Natural killer cell treated with Interleukin-12 subunit alpha and Interleukin-12 subunit beta and Interleukin-15 and Interleukin-18, amount 100 ng/mL, for 72 hours (primary cell): ENCODE data around the gene HNF1B. TPM values are rescaled to one million over a fixed set of nuclear protein-coding genes. Genes with fewer than 3 reads are reported as not detected.
"Not testable (repeated sequence)": the region's sequence is repeated elsewhere in the genome, so short reads cannot be mapped to it uniquely, and the experiment has no call there.

Experiments
- ATAC-seq, 2 donors: fragments of 150-1000 bp; cut with Tn5 transposase in 1 of 2; sonication (Bioruptor Pico), chemical (Tn5 transposase) in 1 of 2; 2 replicates each; pipeline ENCODE4 v1.10.0; 2021
- DNase-seq: peaks from one replicate; pipeline ENCODE4 v3.0.0; 2022; ENCODE audit warnings: low spot score
- H3K27ac Mint-ChIP-seq, 2 donors: 1 replicate in 1 of 2; 2 replicates in 1 of 2; pipeline ENCODE4 v1.8.0; 2022; ENCODE audit warnings: mixed read lengths in 2 of 2, mild to moderate bottlenecking in 1 of 2, moderate library complexity in 1 of 2
- H3K27me3 Mint-ChIP-seq, 2 donors: 1 replicate in 1 of 2; 2 replicates in 1 of 2; pipeline ENCODE4 v1.8.0; 2022; ENCODE audit warnings: mixed read lengths in 2 of 2
- H3K36me3 Mint-ChIP-seq: one replicate; pipeline ENCODE4 v1.8.0; 2022; ENCODE audit warnings: mixed read lengths
- H3K4me1 Mint-ChIP-seq, 2 donors: 1 replicate in 1 of 2; 2 replicates in 1 of 2; pipeline ENCODE4 v1.8.0; 2022; ENCODE audit warnings: low read depth in 2 of 2, mixed read lengths in 2 of 2, mild to moderate bottlenecking in 1 of 2
- H3K4me3 Mint-ChIP-seq: one replicate; pipeline ENCODE4 v1.8.0; 2022; ENCODE audit warnings: mixed read lengths
- H3K9me3 Mint-ChIP-seq: 2 replicates; pipeline ENCODE4 v1.8.0; 2022; ENCODE audit warnings: mixed read lengths
- total RNA-seq, 2 donors: library from RNA; stranded (reverse); gene quantifications; one replicate each; pipeline ENCODE4 v1.2.3, GENCODE V29; 2022

Gene HNF1B, protein sequence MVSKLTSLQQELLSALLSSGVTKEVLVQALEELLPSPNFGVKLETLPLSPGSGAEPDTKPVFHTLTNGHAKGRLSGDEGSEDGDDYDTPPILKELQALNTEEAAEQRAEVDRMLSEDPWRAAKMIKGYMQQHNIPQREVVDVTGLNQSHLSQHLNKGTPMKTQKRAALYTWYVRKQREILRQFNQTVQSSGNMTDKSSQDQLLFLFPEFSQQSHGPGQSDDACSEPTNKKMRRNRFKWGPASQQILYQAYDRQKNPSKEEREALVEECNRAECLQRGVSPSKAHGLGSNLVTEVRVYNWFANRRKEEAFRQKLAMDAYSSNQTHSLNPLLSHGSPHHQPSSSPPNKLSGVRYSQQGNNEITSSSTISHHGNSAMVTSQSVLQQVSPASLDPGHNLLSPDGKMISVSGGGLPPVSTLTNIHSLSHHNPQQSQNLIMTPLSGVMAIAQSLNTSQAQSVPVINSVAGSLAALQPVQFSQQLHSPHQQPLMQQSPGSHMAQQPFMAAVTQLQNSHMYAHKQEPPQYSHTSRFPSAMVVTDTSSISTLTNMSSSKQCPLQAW
- under 1 TPM in 1 of 2 donors, not detected in 1; 0.19 TPM for total RNA-seq

DNA sequence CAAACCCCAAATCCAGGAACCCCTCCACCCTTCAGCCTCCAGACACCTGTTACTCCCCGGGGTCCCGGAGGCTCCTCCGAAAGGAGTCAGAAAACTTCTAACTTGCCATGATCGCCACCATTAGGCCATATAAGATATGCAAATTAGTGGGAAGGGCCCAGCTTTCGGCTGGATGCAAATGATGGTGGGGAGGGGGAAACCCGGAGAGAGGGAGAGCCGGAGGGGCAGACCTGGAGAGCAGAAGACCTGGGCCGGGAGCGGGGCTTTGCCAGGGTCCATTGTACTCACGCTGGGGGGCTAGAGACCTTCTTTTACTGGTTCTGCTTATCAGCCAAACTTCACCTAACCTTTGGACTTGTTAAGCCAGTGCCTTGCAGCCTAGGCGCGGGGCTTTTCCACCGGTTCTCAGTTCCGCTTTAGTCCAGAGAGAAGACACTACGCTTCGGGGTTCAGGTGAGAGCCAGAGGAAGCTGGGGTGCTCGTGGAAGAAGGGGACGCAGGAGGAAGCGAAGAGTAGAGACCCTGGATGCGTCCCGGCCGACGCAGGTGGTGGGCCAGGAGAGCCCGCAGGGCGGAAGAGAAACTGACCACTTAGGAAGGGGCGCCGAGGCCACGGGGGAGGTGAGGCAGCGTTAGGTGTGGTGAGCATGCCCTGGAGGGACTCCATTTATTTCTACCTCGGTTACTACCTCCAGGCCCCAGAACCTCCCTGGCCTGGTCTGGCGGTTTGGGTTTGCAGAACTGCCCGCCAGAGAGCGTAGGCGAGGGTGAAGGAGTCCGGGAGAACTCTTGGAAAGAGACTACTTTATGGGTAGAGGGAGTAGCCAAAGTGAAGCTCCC lies at the start of gene HNF1B:
Gene HNF1B, minus strand, starts transcription at position 99 of the 840 bp plus-strand sequence. CDS start 175 bp downstream, outside the sequence.
- Mint-ChIP-seq H3K4me1 (peaks cover 4 to 12% of the 10 kb centered on the region in 2 donors), H3K27ac (no peak within 1 kb of the TSS), H3K4me3 (peak within 1 kb of the TSS; percentile 30), H3K27me3 (peaks cover 42 to 65% of the 10 kb centered on the region in 2 donors), H3K9me3 (no peaks in the 10 kb centered on the region), H3K36me3 (no peaks in the 10 kb centered on the region)
- ATAC-seq, result peak; percentile 14 to 63
- DNase-seq, result no peak

DNA sequence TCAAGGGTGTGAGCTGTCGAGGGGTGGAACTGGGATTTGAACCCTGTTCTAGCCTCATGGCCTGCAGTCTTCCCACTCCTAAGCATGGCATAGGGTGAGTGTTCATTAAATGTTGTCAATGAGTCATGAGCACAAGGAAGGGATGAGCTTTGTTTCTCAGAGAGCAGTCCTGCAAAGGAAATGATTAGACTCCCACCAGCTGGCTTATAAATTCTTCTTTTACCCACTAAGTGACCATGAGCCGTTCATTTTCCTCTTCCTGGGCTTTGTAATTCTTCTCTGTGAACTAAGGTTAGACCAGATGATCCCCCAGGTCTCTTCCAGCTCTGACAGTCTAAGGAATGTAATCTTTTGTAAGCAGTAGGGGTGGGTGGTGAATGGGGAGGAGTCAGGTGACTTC lies 47.9 kb upstream of the HNF1B start:
- Mint-ChIP-seq H3K27me3 (peaks cover 34 to 52% of the 10 kb centered on the region in 2 donors), H3K9me3 (no peaks in the 10 kb centered on the region), H3K4me3 (no peak overlapping the region), H3K36me3 (no peaks in the 10 kb centered on the region), H3K27ac (no peak overlapping the region), H3K4me1 (no peaks in the 10 kb centered on the region)
- DNase-seq, result no peak
- no peak for ATAC-seq

DNA sequence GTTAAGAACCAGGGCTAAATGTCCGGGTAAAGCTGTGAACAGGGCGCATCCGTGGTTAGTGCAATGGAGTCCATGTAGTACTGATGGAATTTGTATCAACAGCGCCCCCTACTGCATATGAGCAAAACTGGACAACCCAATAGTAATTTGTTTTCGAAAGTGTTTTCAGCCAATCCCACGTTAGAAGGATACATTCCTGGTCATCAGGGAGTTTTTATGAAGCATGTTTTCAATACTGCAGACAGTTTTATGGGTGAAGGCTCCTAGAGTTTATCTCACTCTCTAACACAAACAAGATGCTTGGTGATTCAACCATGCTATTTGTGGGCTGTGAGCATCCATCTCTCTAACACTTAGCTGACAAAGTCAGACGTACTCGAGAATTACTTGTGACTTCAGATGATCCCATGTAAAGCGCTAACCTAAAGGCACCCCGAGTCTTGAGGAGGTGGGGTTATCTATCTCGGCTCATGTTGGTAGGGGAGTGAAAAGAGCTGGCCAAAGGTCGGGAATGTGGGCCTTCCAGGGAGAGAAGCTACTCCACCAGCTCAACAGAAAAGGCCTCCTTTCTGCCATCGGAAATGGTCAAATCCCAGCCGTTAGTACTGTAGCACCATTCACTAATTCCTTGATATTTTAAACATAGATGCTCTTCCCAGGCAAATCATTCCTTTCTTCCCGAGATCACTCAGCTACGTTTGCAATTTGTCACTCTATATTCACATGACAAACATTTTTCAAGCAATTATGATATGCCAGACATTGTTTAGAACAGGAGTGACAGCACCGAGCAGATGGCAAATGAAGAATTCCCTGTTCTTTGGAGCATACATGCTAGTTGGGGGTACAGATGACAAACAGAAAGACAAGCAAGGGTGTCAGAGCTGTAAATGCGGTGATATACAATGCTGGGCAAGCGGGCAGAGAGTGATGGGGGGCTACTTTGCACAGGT lies 46.9 kb upstream of the HNF1B start:
- Mint-ChIP-seq H3K4me3 (no peak overlapping the region), H3K4me1 (no peaks in the 10 kb centered on the region), H3K27ac (no peak overlapping the region), H3K27me3 (peaks cover 34 to 49% of the 10 kb centered on the region in 2 donors), H3K36me3 (no peaks in the 10 kb centered on the region), H3K9me3 (no peaks in the 10 kb centered on the region)
- DNase-seq (no peak), ATAC-seq (peak; percentile 68 to 73)

DNA sequence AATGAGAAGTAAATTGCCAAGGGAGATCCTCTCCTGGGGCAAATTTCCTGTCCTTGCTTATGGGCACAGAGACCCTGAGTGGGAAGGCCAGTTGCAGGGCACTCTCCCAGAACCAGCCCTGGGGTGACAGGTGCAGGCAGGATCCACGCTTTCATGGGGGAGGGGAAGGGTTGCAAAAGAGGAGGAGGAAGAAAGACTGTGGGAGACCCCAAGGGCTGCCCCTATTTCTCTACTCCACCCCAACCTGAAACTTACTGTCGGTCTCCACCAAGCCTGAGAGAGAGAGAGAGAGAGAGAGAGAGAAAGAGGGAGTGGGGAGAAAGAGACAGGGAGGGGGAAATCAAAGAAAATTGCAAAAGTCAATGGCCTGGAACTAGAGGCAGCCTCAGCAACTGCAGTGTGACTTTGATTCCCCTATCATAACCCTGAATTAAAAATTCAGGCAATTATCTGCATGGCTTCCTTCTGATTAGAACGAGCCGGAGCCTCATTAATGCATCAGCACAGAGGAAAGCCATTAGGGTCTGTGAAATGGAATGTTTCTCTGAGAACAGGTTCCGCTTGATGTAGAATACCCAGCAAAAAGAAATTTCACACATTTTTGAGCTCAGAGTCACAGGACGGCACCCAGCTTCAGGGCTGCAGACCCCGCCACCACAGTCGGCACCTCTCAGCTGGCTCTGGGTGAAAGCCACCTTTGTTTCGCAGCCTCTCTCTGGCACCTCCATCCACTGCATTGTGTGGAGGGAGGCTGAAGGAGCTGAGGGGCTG lies 45.1 kb upstream of the HNF1B start:
- DNase-seq (no peak), ATAC-seq (no peak)
- H3K27me3 Mint-ChIP-seq, result peaks cover 38 to 55% of the 10 kb centered on the region in 2 donors
- H3K9me3 Mint-ChIP-seq, result no peaks in the 10 kb centered on the region
- no peak overlapping the region for H3K4me3 Mint-ChIP-seq
- no peak overlapping the region for H3K27ac Mint-ChIP-seq
- no peaks in the 10 kb centered on the region for H3K4me1 Mint-ChIP-seq
- no peaks in the 10 kb centered on the region for H3K36me3 Mint-ChIP-seq

DNA sequence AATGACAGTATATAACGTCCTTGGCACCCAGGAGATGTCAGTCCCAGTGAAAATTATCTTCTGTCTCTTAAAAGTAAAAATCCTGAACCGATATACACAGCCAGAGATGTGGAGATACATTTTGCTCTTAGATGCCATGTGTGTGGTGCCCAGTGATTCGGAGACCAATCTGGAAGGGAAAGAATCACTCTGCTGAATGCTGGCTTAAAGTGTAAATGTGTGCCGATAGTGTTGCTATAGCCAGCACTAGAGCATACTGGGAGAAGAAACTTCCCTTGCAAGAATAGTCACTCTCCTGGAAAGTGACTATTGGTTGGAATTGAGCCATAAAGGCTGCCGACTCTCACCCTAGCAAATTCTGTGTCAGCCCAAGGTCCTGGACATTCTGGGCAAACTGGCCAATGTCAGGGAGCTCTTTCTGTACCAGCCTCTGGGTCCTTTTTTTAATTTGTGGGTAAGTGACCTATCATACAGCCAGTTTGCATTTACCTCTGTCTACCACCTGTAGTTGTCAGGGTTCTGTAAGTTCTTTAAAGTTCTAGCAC lies 44.2 kb upstream of the HNF1B start:
- H3K27me3 Mint-ChIP-seq, result peaks cover 42 to 60% of the 10 kb centered on the region in 2 donors

DNA sequence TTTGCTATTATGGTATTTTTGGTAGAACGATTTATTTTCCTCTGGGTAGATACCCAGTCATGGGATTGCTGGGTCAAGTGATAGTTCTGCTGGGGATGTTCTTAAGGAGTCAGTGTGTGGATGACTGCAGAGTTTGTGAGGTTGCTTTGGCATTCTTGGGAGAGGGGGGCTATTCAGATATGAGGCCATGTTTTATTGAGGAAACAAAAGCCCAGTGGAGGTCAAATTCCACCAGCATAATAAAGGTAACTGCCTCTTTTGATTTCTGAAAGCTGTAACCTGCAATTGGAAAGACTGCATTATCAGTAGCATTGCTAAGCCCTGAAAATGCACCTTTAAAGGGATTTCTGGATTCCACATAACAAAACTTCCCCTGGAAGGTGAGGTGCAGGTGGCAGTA lies 43.7 kb upstream of the HNF1B start:
- no peak for ATAC-seq
- peaks cover 44 to 60% of the 10 kb centered on the region in 2 donors for H3K27me3 Mint-ChIP-seq

More for the DNA sequence above, 44.2 kb upstream of the HNF1B start:
- H3K4me3 Mint-ChIP-seq, result no peak overlapping the region
- no peaks in the 10 kb centered on the region for H3K4me1 Mint-ChIP-seq
- no peak overlapping the region for H3K27ac Mint-ChIP-seq
- H3K36me3 Mint-ChIP-seq, result no peaks in the 10 kb centered on the region
- no peak for ATAC-seq
- DNase-seq, result no peak
- no peaks in the 10 kb centered on the region for H3K9me3 Mint-ChIP-seq

DNA sequence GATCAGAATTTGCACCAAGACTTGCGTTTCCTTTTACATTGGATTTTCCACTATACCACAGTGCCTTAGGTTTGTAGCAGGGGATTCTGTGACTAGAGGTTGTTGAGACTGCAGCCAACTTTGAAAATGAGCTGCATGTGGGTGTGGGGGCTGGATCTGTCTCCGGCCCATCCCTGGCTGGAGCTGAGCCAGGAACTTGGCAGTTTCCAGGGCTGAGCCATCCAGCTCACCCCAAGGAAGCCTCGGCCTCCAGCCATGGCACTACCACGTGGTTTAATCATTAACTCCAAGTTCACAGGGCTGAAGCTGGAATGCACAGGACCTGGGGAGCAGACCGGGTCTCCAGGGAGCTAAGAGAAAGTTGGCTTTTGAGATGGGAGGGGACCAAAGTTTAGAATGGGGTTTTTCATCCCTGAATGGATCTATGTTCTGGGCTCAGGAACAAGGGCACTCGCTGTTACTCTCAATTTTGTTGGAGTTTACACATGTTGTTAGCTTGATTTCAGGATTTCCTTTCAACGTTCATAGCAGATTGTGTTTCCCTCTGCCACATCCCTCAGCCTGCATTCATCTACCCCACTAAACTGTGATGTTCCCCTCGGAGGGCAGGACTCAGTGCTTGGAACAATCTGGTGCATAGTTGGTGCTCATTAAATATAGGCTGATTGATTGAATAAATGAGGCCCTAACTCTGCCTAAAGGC lies 42.3 kb upstream of the HNF1B start:
- Mint-ChIP-seq H3K9me3 (no peaks in the 10 kb centered on the region), H3K4me3 (no peak overlapping the region), H3K27me3 (peaks cover 43 to 68% of the 10 kb centered on the region in 2 donors), H3K27ac (no peak overlapping the region), H3K4me1 (no peaks in the 10 kb centered on the region), H3K36me3 (no peaks in the 10 kb centered on the region)
- ATAC-seq (no peak), DNase-seq (no peak)

More for the DNA sequence above, 43.7 kb upstream of the HNF1B start:
- no peak overlapping the region for H3K27ac Mint-ChIP-seq
- no peak for DNase-seq
- H3K36me3 Mint-ChIP-seq, result no peaks in the 10 kb centered on the region
- H3K4me1 Mint-ChIP-seq, result no peaks in the 10 kb centered on the region
- no peak overlapping the region for H3K4me3 Mint-ChIP-seq
- H3K9me3 Mint-ChIP-seq, result no peaks in the 10 kb centered on the region

DNA sequence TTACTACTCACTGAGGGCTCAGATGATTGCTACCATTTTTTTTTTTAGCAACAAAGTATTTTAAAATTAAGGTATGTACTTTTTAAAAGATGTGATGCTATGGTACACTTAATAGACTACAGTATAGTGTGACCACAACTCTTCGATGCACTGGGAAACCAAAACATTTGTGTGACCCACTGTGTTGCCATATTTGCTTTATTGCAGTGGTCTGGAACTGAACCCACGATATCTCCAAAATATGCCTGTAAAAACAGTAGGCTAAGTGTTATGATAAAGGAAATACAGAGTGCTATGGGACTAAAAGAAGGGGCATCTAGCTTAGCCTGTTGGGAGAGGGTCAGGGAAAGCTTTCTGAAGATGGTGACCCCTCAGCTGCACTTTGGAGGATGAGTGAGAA lies 41.6 kb upstream of the HNF1B start:
- peaks cover 37 to 61% of the 10 kb centered on the region in 2 donors for H3K27me3 Mint-ChIP-seq
- no peak overlapping the region for H3K4me3 Mint-ChIP-seq
- no peak for DNase-seq
- no peaks in the 10 kb centered on the region for H3K36me3 Mint-ChIP-seq
- H3K4me1 Mint-ChIP-seq, result no peaks in the 10 kb centered on the region
- H3K27ac Mint-ChIP-seq, result no peak overlapping the region
- H3K9me3 Mint-ChIP-seq, result no peaks in the 10 kb centered on the region
- no peak for ATAC-seq

DNA sequence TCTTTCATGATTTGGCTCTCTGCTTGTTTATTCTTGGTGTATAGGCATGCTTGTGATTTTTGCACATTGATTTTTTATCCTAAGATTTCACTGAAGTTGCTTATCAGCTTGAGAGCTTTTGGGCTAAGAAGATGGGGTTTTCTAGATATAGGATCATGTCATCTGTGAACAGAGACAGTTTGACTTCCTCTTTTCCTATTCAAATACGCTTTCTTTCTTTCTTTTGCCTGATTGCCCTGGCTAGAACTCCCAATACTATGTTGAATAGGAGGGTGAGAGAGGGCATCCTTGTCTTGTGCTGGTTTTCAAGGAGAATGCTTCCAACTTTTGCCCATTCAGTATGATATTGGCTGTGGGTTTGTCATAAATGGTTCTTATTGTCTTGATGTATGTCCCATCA lies 37.6 kb upstream of the HNF1B start:
- H3K9me3 Mint-ChIP-seq, H3K27ac Mint-ChIP-seq, H3K36me3 Mint-ChIP-seq, DNase-seq, H3K4me1 Mint-ChIP-seq, ATAC-seq, H3K4me3 Mint-ChIP-seq: not testable (repeated sequence)
- H3K27me3 Mint-ChIP-seq, result peaks cover 20 to 36% of the 10 kb centered on the region in 2 donors

DNA sequence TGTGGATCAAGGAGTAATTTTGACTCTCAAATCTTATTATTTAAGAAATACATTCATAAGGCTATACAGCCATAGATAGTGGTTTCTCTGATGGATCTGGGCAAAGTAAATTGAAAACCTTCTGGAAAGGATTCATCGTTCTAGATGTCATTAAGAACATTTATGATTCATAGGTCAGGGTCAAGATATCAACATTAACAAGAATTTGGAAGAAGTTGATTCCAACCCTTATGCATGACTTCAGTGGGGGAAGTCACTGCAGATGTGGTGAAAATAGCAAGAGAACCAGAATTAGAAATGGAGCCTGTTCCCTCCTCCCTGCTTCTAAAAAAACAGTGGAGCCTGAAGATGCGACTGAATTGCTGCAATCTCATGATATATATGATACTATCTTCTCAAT lies 36.6 kb upstream of the HNF1B start:
- H3K9me3 Mint-ChIP-seq, result no peaks in the 10 kb centered on the region
- no peak overlapping the region for H3K4me3 Mint-ChIP-seq
- H3K36me3 Mint-ChIP-seq, result no peaks in the 10 kb centered on the region
- ATAC-seq (no peak), DNase-seq (no peak)
- H3K4me1 Mint-ChIP-seq, result no peaks in the 10 kb centered on the region
- peaks cover 15 to 31% of the 10 kb centered on the region in 2 donors for H3K27me3 Mint-ChIP-seq
- H3K27ac Mint-ChIP-seq, result no peak overlapping the region

DNA sequence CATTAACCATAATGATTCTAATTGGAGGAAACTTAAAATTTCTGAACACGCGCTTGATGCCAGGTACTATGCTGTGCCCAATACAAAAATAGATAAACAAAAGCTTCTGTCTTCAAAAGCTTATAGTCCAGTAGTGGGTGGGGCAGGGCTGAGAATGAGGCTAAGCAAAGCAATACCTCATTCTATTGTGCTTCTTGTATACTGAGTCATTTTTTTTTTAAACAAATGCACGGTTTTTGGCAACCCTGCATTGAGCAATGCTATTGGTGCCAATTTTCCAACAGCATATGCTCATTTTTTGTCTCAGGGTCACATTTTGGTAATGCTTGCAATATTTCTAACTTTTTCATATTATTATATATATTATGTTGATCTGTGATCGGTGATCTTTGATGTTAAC lies 34.7 kb upstream of the HNF1B start:
- peaks cover 2% of the 10 kb centered on the region in 2 donors for H3K4me1 Mint-ChIP-seq

DNA sequence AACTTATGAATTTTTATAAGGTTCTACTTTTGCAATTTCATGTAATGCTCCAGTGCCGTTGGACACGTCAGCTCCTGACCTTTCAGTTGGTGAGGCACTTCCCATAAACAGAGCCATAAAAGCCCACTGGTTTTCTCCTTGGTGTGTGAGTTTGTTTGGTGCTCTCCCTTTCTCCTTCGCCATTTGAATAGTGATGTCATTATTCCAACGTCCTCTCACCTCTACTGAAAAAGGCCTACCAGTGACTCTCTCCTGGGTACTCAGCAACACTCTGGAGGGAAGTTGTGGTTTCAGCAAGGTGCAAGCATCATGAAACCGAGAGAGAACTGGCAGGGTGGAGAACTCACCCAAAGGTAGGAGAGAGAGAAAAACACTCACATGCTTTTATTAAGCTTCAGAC lies 29.6 kb upstream of the HNF1B start:
- Mint-ChIP-seq H3K4me3 (peak overlapping the region; percentile 0), H3K27me3 (peaks cover 8 to 13% of the 10 kb centered on the region in 2 donors), H3K27ac (no peak overlapping the region), H3K4me1 (peaks cover 14 to 20% of the 10 kb centered on the region in 2 donors), H3K9me3 (no peaks in the 10 kb centered on the region), H3K36me3 (no peaks in the 10 kb centered on the region)
- DNase-seq (no peak), ATAC-seq (peak; percentile 77 to 79)

More for the DNA sequence above, 34.7 kb upstream of the HNF1B start:
- no peak overlapping the region for H3K4me3 Mint-ChIP-seq
- DNase-seq (no peak), ATAC-seq (no peak)
- peaks cover 11 to 24% of the 10 kb centered on the region in 2 donors for H3K27me3 Mint-ChIP-seq
- H3K36me3 Mint-ChIP-seq, result no peaks in the 10 kb centered on the region
- H3K27ac Mint-ChIP-seq, result no peak overlapping the region
- no peaks in the 10 kb centered on the region for H3K9me3 Mint-ChIP-seq
